NCI-H748 (cell line): ENCODE data around the gene CFL1.
A peak's percentile ranks its signal among the peaks of the same experiment; 100 is the strongest.
"Not testable (repeated sequence)": the region's sequence is repeated elsewhere in the genome, so short reads cannot be mapped to it uniquely, and the experiment has no call there.

Experiments used
- DNase-seq: peaks from one replicate; lab custom pipeline; 2025; ENCODE audit not compliant: unreplicated experiment; lab: John Stamatoyannopoulos, UW

Gene CFL1

DNA sequence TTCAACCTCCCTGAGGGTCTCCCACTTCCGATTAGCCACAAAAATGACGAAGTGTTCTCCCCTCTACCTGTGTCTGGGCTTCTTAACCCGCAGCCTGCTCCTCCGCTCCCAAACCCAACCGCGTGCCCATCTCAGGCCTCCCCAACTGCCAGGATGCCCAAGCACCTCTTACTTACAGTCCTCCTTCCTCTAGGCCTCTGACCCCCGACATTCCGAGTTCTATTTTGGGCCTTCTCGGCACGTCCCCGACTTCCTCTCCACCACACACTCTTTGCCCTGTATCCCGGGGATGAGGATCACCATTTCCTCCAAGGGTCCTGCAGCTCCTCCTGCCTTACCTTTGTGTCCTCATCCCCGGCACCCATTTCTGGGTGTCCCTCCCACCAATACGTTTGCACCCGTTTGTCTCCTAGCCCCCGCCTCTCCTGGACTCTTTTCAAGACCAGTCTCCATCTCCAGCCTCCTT, 1.9 kb upstream of the CFL1 start:
- DNase-seq: no peak

DNA sequence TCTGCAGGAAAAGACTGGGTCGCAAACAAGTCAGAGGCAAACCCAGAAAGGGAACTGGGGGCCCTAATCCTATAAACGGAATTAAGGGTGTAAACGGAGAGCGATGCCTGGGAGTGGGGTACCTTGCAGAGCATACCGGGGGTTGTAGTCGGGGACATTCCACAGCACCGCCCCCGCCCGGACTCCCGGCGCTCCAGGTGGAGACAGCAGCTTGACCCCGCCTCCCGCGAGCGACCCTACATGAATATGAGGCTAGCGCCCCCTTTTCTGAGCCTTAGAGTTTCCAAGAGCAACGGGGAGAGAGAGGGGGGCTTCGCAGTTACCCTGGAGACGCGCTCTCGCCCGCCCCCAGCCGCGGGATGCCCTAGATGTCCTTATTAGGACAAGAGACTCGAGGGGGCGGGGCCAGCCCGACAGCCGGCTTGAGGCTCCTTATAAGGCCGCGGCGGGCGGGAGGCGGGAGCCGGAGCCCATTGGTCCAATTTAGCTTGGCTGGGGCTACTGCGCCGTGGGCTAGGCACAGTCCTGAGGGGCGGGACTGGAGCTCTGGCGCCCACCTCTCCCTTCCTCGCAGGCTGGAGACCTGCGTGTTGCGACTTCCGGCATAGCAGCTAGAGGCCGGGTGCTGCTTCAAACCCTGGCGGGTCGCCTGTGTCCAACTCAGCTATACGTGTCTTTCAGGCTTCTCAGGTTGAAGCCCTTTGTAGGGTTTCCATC, 1.3 kb upstream of the CFL1 start:
- peak; percentile 99 for DNase-seq

DNA sequence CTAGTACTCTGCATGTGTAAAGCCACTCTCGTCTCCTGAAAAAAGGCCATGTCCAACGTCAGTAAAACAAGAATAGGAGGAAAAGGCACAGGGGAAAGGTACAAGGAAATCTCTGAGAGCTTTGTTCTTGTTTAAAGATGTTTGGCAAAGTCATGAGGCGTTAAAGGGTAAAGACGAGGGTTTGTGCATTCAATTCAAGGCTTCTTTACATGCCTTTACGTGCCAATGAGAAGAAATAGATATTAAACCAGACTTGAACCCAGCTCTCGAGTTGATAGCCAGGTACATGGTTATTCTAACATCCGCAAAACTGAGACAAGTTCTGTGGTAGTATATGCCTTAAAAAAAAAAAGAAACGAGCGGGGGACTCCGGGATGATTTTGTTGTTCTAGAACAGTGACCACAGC, 704 bp upstream of the CFL1 start:
- peak; percentile 65 for DNase-seq

DNA sequence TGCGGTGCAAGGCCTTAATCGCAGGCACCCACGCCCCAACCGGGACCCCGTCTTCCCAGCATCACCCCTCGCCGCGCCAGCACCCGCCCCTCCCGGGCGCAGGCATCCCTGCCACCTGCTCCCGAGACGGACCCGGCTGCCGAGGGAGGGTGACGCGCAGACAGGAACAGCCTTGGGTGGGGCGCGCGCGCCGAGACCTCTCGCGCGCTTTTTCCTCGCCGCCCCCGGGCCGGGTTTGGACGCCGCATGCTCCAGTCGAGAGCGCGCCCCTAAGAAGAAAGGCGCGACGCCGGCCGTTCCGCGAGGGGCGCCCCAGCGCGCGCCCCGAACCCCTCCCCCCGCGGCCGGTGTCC, 504 bp downstream of the CFL1 start:
- peak; percentile 76 for DNase-seq

DNA sequence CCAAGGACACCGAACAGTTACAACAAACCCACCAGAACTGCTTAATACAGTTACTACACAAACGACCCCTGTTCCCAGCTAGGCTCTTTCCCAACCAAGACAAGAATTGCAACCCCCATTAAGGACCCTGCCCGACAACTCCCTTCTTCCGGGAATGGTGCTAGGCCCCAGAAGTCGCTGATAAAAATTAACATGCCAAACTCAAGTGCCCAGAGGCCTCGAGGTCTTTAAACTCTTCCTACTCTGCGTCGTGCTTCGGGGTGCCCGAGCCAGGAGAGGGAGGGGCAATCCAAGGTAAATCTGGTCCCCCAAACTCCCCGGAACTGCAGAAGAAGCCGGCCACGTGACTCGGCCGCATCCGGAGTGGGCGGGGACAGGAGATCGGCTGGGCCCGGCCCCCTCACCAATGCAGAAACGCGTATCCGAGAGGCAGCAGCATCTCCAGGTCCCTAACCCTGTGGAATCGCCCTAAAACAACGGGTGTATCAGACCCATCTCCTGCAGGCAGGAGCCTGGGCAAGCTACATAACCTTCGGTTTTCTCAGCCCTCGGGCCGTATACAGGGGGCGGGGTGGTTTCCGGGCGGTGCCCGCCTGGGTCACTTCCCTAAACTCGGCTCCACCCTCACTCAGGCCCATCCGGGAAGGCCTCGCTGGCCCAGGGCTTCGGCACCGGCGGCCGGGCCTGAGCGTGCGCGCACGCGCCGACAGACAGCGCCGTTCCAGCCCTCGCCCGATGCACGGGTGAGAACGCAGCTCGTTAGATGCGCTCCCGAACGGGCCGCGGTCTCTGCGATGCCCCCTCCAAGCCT, 1.1 kb downstream of the CFL1 start:
- DNase-seq: peak; percentile 69

DNA sequence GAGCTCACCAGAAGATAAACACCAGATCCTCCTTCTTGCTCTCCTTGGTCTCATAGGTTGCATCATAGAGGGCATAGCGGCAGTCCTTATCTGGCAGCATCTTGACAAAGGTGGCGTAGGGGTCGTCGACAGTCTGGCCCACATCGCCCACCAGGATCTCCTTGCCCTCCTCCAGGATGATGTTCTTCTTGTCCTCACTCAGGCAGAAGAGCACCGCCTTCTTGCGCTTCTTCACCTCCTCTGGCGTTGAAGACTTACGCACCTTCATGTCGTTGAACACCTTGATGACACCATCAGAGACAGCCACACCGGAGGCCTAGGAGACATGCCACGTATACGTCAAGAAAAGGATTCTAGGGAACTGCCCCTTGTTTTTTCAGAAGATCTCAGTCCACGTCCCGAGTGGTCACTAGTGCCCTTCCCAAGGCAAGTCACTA, 2.0 kb downstream of the CFL1 start:
- no peak for DNase-seq

DNA sequence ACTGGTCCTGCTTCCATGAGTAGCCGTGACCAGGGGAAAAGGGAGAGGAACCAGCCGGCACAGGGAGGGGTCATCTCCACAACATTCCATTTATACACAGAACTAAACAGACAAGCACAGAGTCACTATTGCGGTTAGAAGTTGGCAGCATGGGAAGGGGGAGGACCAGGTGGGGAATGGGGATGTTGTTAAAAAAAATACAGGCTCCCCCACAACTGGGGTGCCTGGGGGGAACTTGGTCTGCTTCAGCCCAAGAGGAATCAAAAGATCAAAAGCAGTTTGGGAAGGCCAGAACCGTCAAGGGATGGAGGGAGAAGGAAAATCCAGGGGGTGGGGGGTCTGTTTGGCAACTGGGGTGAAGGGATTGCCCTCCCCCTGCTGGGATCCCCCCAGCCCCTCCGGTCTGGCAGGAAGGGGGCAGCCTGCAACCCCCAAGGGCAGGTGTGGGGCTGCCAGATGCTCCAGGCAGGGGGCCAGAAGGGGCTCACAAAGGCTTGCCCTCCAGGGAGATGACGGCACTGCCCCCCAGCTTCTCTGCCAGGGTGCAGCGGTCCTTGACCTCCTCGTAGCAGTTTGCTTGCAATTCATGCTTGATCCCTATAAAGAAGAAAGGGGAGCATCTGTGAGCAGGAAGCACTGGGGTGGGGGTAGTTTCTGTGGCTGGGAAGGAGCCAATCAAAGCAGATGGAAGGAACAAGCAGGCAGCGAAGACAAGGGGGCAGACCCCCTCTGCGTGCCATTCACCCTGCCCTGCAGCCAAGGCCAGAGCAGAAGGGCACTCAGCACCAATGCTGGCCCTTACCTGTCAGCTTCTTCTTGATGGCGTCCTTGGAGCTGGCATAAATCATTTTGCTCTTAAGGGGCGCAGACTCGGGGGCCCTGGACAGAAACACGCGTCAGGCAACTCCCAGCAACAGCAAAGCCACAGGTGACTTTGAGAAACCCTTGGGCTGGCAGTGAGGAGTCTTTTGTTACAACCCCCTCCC, 2.8 kb downstream of the CFL1 start:
- DNase-seq: no peak

DNA sequence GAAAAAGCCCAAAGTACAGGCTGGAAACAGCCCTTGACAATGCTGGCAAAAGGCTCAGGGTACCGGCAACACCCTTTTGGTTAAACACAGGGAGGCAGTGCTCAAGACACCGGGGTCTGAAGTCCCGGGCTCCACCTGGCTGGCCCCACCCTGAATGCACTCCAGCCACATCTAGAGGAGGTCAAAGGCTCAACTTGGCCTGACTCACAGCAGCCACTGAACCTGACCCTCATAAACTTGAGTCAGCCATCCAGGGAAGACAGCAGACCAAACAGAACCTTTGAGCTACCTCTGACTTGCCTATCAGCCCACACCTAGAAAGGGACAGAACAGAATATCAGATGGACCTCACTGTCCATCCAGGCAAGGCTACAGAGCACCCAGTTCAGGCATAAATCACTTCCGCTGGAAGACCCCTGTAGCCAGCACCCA, 3.8 kb downstream of the CFL1 start:
- DNase-seq: no peak

DNA sequence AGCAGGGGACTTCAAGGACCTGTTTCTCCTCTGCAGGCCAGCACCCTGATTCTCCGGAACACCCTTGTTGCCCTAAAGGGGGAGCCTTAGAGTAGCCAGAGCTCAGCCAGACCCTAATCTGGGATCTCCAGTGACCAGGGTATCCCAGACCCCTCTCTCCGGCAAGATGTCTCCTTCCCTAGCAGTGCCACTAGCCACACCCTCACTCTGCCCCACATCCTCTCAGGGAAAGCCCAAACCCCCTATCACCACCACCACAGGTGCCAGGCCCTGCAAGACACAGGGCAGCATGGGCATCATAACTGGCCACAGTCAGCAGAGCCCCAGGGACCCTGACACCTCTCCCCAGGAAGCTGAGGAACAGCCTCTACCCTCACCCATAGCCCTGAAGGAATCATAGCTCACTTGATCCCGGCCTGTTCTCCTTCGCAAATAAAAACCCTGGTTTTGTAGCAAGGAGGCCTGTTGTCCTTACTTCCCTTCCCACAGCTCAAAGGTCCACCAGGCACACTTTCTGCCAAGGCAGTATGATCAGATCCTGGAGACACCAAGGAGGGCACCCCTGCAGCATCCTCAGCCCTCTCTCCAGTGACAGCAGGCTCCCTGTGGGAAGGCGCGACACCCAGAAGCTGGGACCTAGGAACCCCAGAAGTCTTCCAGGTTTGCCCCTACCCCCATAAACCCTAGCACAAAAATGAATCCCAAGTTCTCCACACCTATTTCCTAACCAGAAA, 4.6 kb downstream of the CFL1 start:
- DNase-seq: no peak

DNA sequence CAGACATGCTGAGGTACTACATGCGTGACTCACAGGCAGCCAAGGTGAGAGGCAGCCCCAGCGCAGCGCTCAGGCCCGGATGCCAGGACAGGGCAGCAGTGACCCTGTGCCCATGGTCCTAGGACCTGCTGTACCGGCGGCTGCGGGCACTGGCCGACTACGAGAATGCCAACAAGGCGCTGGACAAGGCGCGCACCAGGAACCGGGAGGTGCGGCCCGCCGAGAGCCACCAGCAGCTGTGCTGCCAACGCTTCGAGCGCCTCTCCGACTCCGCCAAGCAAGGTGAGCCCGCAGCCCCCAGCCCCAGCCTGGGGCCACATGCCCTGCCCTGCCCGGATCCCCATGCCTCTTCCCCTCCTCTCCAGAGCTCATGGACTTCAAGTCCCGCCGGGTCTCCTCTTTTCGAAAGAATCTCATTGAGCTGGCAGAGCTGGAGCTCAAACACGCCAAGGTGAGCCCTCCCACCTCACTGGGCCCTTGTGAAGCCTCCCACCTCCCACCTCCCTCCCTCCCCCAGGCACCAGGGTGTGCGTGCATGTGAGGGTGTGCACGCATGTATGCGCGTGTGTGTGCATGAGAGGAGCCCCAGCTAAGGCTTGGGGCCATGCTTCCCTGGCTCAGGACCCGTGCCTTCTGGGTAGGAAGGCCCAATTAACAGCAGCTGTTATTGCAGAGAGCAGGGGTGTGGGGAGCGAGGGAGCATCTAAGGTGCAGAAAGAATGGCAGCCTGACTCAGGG, 5.3 kb downstream of the CFL1 start:
- no peak for DNase-seq

DNA sequence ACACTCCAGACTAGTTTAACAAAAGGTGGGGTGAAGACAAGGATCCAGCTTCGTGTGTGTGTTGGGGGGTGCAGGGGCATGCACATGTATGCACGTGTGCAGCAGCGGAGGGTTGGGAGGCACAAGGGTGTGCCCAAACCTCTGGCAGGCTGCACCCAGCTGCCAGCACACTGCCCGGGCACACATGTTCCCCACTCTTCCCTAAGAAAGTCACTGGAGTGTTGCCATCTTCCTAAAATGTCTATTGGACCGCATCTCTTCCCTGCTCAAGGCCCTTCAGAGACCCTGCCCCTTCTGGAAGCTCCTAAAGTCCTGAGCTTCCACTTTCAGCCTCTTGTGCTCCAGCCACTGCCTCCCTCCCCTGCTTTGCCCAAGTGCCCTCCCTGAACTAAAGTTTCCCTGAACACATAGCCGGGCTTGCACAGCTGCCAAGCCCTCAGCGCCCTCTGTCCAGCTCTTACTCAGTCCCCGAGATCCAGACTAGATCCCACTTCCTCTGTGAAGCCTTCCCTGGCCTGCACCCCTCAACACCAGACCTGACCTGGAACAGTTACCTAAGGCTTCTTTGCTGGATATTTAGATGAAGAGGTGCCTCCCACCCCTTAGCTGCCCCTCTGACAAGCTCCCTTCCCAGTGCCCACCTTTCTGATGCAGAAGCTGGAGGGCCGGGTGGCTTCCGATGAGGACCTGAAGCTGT, 6.0 kb downstream of the CFL1 start:
- DNase-seq: no peak

DNA sequence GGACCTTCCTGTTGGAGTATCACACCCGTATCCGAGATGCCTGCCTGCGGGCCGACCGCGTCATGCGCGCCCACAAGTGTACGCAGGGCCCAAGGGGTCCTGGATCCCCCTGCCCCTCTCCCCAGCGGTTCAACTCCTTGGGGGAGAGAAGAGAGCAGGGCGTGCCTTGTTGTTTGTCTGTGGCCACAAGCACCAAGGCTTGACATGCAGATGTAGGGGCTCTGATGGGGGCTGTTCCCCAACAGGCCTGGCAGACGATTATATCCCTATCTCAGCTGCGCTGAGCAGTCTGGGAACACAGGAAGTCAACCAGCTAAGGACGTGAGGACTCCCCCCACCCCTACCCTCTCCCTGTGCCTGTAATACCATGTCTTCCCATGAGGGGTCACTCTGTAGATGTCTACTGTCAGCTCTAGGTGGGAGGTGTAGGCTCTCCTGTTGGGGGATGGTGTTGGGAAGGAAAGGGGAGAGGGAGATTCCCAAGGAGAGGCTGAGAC, 6.8 kb downstream of the CFL1 start:
- DNase-seq: peak; percentile 17

DNA sequence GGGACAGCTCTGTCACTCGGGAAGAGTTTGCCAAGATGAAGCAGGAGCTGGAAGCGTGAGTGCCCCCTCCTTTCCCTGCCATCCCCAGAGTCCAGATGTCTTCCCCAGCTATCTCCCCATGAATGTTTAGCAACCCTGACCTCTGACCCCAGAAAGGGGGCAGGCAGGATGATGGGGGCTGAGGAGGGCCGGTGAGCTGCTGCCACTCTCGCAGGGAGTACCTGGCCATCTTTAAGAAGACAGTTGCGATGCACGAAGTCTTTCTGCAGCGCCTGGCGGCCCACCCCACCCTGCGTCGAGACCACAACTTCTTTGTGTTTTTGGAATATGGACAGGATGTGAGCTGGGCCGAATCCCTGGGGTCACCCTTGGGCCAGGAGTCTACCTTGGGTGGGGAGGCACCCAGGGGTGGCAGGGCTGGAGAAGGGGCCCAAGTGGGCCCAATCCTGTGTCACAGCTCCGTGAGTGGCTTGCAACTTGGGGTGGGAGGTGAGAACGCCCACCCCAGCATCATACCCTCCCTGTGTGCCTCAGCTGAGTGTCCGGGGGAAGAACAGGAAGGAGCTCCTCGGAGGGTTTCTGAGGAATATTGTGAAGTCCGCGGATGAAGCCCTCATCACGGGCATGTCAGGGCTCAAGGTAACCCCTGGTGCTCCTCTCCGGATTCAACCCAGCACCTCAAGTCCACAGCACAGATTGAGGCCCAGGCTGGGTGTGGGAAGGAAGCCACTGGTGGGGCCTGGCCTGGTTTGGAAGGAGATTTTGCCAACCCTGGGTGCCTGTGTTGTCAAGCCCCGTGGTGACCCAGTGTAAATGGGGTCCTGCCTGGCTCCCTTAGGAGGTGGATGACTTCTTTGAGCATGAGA, 7.5 kb downstream of the CFL1 start:
- DNase-seq: no peak

DNA sequence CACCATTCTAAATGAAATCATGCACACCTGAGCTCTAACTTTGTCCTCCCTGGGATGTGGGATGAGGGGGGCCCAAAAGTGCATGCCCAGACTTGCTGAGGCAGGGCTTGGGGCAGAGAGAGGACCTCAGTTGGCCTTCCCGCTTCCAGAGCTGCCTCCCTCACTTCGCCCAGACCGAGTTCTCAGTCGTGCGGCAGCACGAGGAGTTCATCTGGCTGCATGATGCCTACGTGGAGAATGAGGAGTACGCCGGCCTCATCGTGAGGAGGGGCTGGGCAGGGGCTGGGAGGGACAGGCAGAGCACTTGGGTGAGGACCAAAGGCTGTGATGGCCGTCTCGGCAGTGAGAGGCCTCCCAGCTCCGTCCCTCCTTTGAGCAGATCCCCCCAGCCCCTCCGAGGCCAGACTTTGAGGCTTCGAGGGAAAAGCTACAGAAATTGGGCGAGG, 8.2 kb downstream of the CFL1 start:
- no peak for DNase-seq

DNA sequence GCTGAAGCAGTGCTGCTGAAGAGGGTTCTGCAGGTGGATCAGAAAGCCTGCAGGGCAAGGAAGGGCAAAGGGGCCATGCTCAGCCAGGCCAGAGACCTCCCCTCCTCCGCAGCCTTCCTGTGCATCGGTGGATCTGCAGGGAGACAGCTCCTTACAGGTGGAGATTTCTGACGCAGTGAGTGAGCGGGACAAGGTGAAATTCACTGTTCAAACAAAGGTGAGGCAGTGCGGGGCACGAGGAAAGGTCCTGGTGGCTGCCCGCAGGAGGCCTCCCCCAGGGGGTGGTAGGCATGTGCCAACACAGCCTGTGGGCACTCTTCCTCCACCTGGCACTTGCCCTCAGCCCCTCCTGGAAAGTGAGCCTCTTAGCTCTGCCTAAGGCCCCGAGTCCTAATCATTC, 8.6 kb downstream of the CFL1 start:
- DNase-seq: no peak

DNA sequence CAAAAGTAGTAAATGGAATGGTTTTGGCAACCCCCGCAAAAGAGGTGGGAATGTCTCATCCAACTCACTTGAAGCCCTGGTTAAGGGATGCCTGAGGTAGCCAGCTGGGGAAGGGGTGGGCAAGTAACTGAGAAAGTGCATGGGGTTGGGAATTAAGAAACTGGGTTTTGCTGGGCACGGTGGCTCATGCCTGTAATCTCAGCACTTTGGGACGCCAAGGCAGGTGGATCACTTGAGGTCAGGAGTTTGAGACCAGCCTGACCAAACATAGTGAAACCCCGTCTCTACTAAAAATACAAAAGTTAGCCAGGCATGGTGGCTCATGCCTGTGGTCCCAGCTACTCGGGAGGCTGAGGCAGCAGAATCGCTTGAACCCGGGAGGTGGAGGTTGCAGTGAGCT, 9.3 kb downstream of the CFL1 start:
- DNase-seq: not testable (repeated sequence)

DNA sequence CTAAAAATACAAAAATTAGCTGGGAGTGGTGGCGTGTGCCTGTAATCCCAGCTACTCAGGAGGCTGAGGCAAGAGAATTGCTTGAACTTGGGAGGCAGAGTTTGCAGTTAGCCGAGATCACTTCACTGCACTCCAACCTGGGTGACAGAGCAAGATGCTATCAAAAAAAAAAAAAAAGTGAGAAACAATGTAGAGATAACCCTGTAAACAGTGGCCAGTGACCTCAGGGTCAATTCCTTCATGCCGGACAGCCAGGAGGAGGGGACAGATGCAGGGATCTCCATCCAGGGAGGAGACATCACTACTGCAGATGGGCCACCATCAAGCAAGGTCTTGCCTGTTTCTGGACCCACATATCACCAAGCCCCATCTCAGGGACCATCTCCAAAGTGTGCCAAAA, 10.2 kb downstream of the CFL1 start:
- DNase-seq: no peak

DNA sequence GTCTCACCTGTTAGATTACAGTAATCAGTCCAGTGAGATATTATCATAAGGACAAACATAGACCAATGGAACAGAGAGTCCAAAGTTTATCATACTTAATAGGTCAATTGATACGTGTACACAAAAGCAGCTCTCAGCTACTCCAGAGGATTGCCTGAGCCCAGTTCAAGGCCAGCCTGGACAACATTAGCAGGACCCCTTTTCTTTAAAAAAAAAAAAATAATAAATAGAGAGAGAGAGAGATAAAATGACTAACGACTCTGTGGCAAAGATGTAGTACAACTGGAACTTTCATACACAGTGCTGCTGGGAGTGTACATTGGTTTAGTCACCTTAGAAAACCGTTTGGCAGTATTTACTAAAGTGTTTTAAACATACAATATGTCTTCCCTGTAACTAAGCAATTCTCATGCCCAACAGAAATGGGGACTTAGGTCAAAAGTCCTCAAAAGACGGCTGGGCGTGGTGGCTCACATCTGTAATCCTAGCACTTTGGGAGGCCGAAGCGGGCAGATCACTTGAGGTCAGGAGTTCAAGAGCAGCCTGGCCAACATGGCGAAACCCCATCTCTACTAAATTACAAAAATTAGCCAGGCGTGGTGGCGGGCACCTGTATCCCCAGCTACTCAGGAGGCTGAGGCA, 13.6 kb downstream of the CFL1 start:
- no peak for DNase-seq
